Measurements from ENCODE around the gene LMO7.

Gene LMO7

DNA sequence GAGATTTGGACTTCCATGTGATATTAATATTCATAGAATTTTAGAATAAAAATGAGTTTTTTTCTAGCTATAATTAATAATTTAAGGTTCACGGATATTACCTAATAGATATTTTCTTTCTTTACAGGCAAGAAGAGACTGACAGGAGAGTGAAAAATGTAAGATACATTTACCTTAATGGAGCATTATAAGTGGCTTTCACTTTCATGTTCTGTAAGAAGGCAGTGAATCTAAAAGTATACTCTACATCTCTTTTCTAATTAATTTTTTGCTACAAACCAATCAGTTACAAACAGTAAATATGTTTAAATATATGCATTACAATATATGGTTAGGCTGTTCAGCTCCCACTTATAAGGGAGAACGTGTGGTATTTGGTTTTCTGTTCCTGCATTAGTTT lies 159.1 kb downstream of the LMO7 start:
- Histone ChIP-seq H3K4me1 (ENCODE audit: insufficient read depth, low read length) (no peaks in the 10 kb centered on the region), H3K4me3 (ENCODE audit: low read depth in 1 of 2, low read length in 2 of 2) (no peak overlapping the region), H3K27me3 (ENCODE audit: control insufficient read depth in 1 of 2, insufficient read depth in 2 of 2, low read length in 2 of 2) (no peaks in the 10 kb centered on the region), H3K9ac (ENCODE audit: low read length) (no peak overlapping the region), H3K27ac (ENCODE audit: low read depth, low read length) (no peak overlapping the region), H3K36me3 (ENCODE audit: insufficient read depth, low read length) (no peaks in the 10 kb centered on the region), H3K9me3 (ENCODE audit: low read length) (no peaks in the 10 kb centered on the region)

GRCh38 chr13:75796825-75797224 lies 160.7 kb downstream of the LMO7 start:
- Histone ChIP-seq H3K4me3 (ENCODE audit: low read depth in 1 of 2, low read length in 2 of 2) (no peak overlapping the region), H3K9me3 (ENCODE audit: low read length) (no peaks in the 10 kb centered on the region), H3K4me1 (ENCODE audit: insufficient read depth, low read length) (no peaks in the 10 kb centered on the region), H3K27ac (ENCODE audit: low read depth, low read length) (no peak overlapping the region), H3K9ac (ENCODE audit: low read length) (no peak overlapping the region), H3K36me3 (ENCODE audit: insufficient read depth, low read length) (no peaks in the 10 kb centered on the region), H3K27me3 (ENCODE audit: control insufficient read depth in 1 of 2, insufficient read depth in 2 of 2, low read length in 2 of 2) (no peaks in the 10 kb centered on the region)

GRCh38 chr13:75797239-75797638 lies 161.1 kb downstream of the LMO7 start:
- no peak overlapping the region for H3K9ac ChIP-seq (ENCODE audit: low read length)
- H3K27ac ChIP-seq (ENCODE audit: low read depth, low read length): no peak overlapping the region
- no peaks in the 10 kb centered on the region for H3K27me3 ChIP-seq (ENCODE audit: control insufficient read depth in 1 of 2, insufficient read depth in 2 of 2, low read length in 2 of 2)
- no peaks in the 10 kb centered on the region for H3K36me3 ChIP-seq (ENCODE audit: insufficient read depth, low read length)
- no peak overlapping the region for H3K4me3 ChIP-seq (ENCODE audit: low read depth in 1 of 2, low read length in 2 of 2)
- no peaks in the 10 kb centered on the region for H3K9me3 ChIP-seq (ENCODE audit: low read length)
- no peaks in the 10 kb centered on the region for H3K4me1 ChIP-seq (ENCODE audit: insufficient read depth, low read length)

DNA sequence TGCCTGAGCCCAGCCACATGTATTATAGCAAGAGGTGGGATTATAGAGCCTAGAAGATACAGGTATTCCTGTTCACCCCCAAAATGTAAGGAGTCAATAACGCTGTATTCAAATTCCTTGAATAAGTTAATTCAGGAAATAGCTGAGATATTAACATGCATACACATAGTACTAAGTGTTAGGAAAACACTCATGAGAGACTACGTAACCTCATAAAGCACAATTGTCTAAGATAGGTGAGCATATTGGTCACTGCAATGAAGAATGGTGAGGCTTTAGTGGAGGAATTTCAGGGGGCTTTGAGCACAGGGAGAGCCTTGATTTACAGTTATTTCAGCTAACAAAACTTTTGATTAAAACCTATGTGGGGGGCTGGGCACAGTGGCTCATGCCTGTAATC lies 161.6 kb downstream of the LMO7 start:
- H3K27me3 ChIP-seq (ENCODE audit: control insufficient read depth in 1 of 2, insufficient read depth in 2 of 2, low read length in 2 of 2): no peaks in the 10 kb centered on the region
- no peak overlapping the region for H3K27ac ChIP-seq (ENCODE audit: low read depth, low read length)
- no peaks in the 10 kb centered on the region for H3K4me1 ChIP-seq (ENCODE audit: insufficient read depth, low read length)
- H3K9ac ChIP-seq (ENCODE audit: low read length): no peak overlapping the region
- no peaks in the 10 kb centered on the region for H3K36me3 ChIP-seq (ENCODE audit: insufficient read depth, low read length)
- H3K4me3 ChIP-seq (ENCODE audit: low read depth in 1 of 2, low read length in 2 of 2): no peak overlapping the region
- H3K9me3 ChIP-seq (ENCODE audit: low read length): no peaks in the 10 kb centered on the region

DNA sequence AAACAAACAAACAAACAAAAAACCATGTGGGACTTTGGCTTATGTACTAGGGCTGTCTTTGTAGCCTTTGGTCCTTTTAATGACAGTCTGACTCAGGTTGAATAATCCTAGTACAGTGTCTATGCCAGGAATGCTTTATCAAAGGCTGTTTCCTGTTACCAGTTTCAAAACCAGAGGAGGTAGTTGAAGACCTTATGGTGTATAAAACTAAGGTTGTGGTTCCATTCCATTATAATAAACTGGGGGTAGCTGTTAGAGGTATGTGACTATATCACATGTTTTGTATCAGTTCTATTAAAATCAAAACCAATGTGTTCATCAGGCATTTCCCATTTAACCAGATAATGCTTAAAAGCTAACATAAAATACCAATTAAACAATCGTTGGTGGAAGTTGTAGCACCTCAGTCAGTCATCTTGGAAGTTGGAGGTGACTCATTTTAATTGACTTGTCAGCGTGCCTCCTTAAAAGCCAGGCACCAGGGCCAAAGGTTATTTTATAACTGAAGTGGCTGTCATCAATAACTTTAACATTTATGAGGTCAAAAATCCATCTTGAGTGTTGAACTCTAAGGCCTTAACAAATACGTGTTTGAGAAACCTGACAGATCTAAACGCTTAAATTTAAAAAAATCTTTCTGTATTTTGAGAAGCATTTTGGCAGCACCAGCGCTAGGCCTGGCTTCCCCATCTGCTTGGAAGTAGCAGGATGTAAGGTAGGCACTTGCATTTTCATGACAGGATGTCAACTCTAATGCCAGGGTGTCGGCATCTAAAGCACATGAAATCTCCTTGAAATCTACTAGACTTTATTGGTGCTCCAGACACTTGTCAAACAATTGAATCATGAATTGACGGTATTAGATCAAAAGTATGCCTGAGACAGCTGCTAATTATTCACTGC lies 162.5 kb downstream of the LMO7 start:
- H3K9me3 ChIP-seq (ENCODE audit: low read length): no peaks in the 10 kb centered on the region
- H3K4me3 ChIP-seq (ENCODE audit: low read depth in 1 of 2, low read length in 2 of 2): no peak overlapping the region
- H3K27ac ChIP-seq (ENCODE audit: low read depth, low read length): no peak overlapping the region
- no peaks in the 10 kb centered on the region for H3K36me3 ChIP-seq (ENCODE audit: insufficient read depth, low read length)
- H3K9ac ChIP-seq (ENCODE audit: low read length): no peak overlapping the region
- H3K27me3 ChIP-seq (ENCODE audit: control insufficient read depth in 1 of 2, insufficient read depth in 2 of 2, low read length in 2 of 2): no peaks in the 10 kb centered on the region
- H3K4me1 ChIP-seq (ENCODE audit: insufficient read depth, low read length): no peaks in the 10 kb centered on the region

DNA sequence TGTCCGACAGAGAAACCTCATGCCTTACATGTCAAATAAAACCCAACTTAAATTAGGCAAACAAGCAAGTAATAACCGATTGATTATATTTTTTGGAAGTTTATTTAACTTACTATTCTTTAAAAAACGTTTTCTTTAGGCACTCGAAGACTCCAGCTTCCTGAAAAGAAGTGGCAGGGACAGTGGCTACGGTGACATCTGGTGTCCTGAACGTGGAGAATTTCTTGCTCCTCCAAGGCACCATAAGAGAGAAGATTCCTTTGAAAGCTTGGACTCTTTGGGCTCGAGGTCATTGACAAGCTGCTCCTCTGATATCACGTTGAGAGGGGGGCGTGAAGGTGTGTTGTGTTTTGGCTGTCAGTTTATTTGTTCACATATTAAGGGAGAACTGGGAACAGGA lies 164.4 kb downstream of the LMO7 start:
- H3K27ac ChIP-seq (ENCODE audit: low read depth, low read length): no peak overlapping the region
- no peak overlapping the region for H3K4me3 ChIP-seq (ENCODE audit: low read depth in 1 of 2, low read length in 2 of 2)
- H3K27me3 ChIP-seq (ENCODE audit: control insufficient read depth in 1 of 2, insufficient read depth in 2 of 2, low read length in 2 of 2): no peaks in the 10 kb centered on the region

GRCh38 chr13:75801388-75801945 lies 165.3 kb downstream of the LMO7 start:
- no peaks in the 10 kb centered on the region for H3K9me3 ChIP-seq (ENCODE audit: low read length)
- H3K36me3 ChIP-seq (ENCODE audit: insufficient read depth, low read length): no peaks in the 10 kb centered on the region
- H3K27me3 ChIP-seq (ENCODE audit: control insufficient read depth in 1 of 2, insufficient read depth in 2 of 2, low read length in 2 of 2): no peaks in the 10 kb centered on the region
- H3K4me1 ChIP-seq (ENCODE audit: insufficient read depth, low read length): no peaks in the 10 kb centered on the region
- H3K27ac ChIP-seq (ENCODE audit: low read depth, low read length): no peak overlapping the region
- H3K9ac ChIP-seq (ENCODE audit: low read length): no peak overlapping the region
- no peak overlapping the region for H3K4me3 ChIP-seq (ENCODE audit: low read depth in 1 of 2, low read length in 2 of 2)

More for the DNA sequence above, 164.4 kb downstream of the LMO7 start:
- Histone ChIP-seq H3K9ac (ENCODE audit: low read length) (no peak overlapping the region), H3K9me3 (ENCODE audit: low read length) (no peaks in the 10 kb centered on the region), H3K4me1 (ENCODE audit: insufficient read depth, low read length) (no peaks in the 10 kb centered on the region), H3K36me3 (ENCODE audit: insufficient read depth, low read length) (no peaks in the 10 kb centered on the region)

DNA sequence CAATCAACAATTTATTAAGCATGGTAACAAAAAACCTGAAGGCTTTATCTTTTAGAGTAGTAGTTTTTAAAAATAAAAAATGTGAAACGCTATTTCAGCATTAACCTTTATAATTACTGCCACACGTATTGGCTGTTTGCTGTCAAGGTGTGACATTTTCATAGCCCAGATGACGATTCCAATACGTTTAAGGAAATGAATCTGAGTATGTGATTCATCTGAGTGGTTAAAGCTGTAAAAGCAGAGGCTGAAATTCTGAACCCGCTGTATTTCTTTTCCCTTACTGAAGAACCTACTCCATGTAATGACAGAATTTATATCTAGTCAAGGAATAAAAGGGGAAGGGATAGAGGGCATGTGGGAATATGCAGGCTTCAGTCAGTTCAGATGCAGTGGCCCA lies 166.0 kb downstream of the LMO7 start:
- no peak overlapping the region for H3K4me3 ChIP-seq (ENCODE audit: low read depth in 1 of 2, low read length in 2 of 2)
- no peaks in the 10 kb centered on the region for H3K4me1 ChIP-seq (ENCODE audit: insufficient read depth, low read length)
- no peaks in the 10 kb centered on the region for H3K27me3 ChIP-seq (ENCODE audit: control insufficient read depth in 1 of 2, insufficient read depth in 2 of 2, low read length in 2 of 2)
- no peak overlapping the region for H3K27ac ChIP-seq (ENCODE audit: low read depth, low read length)
- H3K9ac ChIP-seq (ENCODE audit: low read length): no peak overlapping the region
- no peaks in the 10 kb centered on the region for H3K36me3 ChIP-seq (ENCODE audit: insufficient read depth, low read length)
- H3K9me3 ChIP-seq (ENCODE audit: low read length): no peaks in the 10 kb centered on the region

DNA sequence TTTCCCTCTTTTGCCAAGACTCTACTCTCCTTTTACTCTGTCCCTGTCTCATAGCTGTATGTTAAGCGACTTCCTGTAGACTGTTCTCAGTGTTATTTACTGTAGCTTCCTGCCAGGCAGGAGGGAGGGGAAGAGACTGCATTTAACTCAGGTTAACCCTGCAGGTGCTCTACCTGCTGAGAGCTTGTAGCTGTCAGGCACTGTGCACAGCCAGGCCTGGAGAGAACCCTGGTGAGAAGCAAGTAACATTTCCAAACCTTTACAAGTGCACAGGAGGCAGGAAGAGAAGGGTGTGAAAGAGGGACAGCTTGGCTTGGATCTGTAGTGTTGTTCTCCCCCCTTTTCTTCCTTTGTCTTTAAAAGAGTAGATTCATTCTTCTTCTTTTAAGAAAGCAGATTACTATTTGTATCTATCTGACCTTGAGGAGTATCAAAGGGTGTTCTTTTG lies 167.1 kb downstream of the LMO7 start:
- Histone ChIP-seq H3K4me3 (ENCODE audit: low read depth in 1 of 2, low read length in 2 of 2) (no peak overlapping the region), H3K27ac (ENCODE audit: low read depth, low read length) (no peak overlapping the region), H3K27me3 (ENCODE audit: control insufficient read depth in 1 of 2, insufficient read depth in 2 of 2, low read length in 2 of 2) (no peaks in the 10 kb centered on the region), H3K4me1 (ENCODE audit: insufficient read depth, low read length) (no peaks in the 10 kb centered on the region), H3K9ac (ENCODE audit: low read length) (no peak overlapping the region), H3K36me3 (ENCODE audit: insufficient read depth, low read length) (no peaks in the 10 kb centered on the region), H3K9me3 (ENCODE audit: low read length) (no peaks in the 10 kb centered on the region)

GRCh38 chr13:75804054-75804453 lies 167.9 kb downstream of the LMO7 start:
- Histone ChIP-seq H3K9ac (ENCODE audit: low read length) (no peak overlapping the region), H3K4me3 (ENCODE audit: low read depth in 1 of 2, low read length in 2 of 2) (no peak overlapping the region)

DNA sequence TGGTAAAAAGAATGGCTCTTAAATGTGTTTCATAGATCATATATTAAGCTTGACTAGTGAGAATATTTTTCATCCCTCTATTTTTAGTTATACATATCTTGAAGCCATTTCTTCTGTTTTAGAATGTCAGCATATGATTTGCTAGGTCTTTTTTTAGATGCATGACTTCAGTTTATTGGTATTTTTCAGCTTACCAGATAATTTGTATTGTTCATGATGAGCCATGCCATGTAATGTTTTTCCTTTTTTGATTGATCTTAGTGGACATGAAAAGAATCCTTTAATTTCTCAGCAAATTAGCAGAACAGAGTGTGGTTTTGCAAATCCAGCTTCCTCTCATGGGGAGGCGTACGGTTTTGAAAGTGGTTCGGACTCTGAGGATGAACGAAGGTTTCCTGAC lies 168.5 kb downstream of the LMO7 start:
- Histone ChIP-seq H3K4me1 (ENCODE audit: insufficient read depth, low read length) (no peaks in the 10 kb centered on the region), H3K36me3 (ENCODE audit: insufficient read depth, low read length) (no peaks in the 10 kb centered on the region), H3K27ac (ENCODE audit: low read depth, low read length) (no peak overlapping the region), H3K9ac (ENCODE audit: low read length) (no peak overlapping the region), H3K9me3 (ENCODE audit: low read length) (no peaks in the 10 kb centered on the region), H3K27me3 (ENCODE audit: control insufficient read depth in 1 of 2, insufficient read depth in 2 of 2, low read length in 2 of 2) (no peaks in the 10 kb centered on the region), H3K4me3 (ENCODE audit: low read depth in 1 of 2, low read length in 2 of 2) (no peak overlapping the region)

More at GRCh38 chr13:75804054-75804453, 167.9 kb downstream of the LMO7 start:
- Histone ChIP-seq H3K36me3 (ENCODE audit: insufficient read depth, low read length) (no peaks in the 10 kb centered on the region), H3K27ac (ENCODE audit: low read depth, low read length) (no peak overlapping the region), H3K27me3 (ENCODE audit: control insufficient read depth in 1 of 2, insufficient read depth in 2 of 2, low read length in 2 of 2) (no peaks in the 10 kb centered on the region), H3K4me1 (ENCODE audit: insufficient read depth, low read length) (no peaks in the 10 kb centered on the region), H3K9me3 (ENCODE audit: low read length) (no peaks in the 10 kb centered on the region)

- H3K9ac ChIP-seq (ENCODE audit: low read length): no peak overlapping the region
- H3K36me3 ChIP-seq (ENCODE audit: insufficient read depth, low read length): no peaks in the 10 kb centered on the region
- no peaks in the 10 kb centered on the region for H3K4me1 ChIP-seq (ENCODE audit: insufficient read depth, low read length)
- H3K4me3 ChIP-seq (ENCODE audit: low read depth in 1 of 2, low read length in 2 of 2): no peak overlapping the region
- no peaks in the 10 kb centered on the region for H3K27me3 ChIP-seq (ENCODE audit: control insufficient read depth in 1 of 2, insufficient read depth in 2 of 2, low read length in 2 of 2)
- no peak overlapping the region for H3K27ac ChIP-seq (ENCODE audit: low read depth, low read length)
- no peaks in the 10 kb centered on the region for H3K9me3 ChIP-seq (ENCODE audit: low read length)
Measured at GRCh38 chr13:75806117-75806516, 170.0 kb downstream of the LMO7 start.
